ENCODE results near the gene COL27A1. TPM values are rescaled to one million over a fixed set of nuclear protein-coding genes. Genes with fewer than 3 reads are reported as not detected.

The COL27A1 gene
- total RNA-seq, 2 experiments from 2014 or later: 1.7 to 1.9 TPM

GRCh38 chr9:114271556-114272510, 116.5 kb downstream of the COL27A1 start:
- Mint-ChIP-seq H3K4me1 (no peaks in the 10 kb centered on the region), H3K9me3 (no peaks in the 10 kb centered on the region), H3K36me3 (no peaks in the 10 kb centered on the region), H3K27ac (no peak overlapping the region), H3K27me3 (no peaks in the 10 kb centered on the region), H3K4me3 (no peak overlapping the region)
- POLR2A ChIA-PET: no interaction called here
- no peak for ATAC-seq (ENCODE audit: low read depth)
- no peak for DNase-seq

- no peaks in the 10 kb centered on the region for H3K27me3 Mint-ChIP-seq
- DNase-seq (no peak), ATAC-seq (ENCODE audit: low read depth) (no peak)
- POLR2A ChIA-PET: no interaction called here
- no peaks in the 10 kb centered on the region for H3K4me1 Mint-ChIP-seq
- no peak overlapping the region for H3K4me3 Mint-ChIP-seq
- H3K36me3 Mint-ChIP-seq: no peaks in the 10 kb centered on the region
- no peaks in the 10 kb centered on the region for H3K9me3 Mint-ChIP-seq
- no peak overlapping the region for H3K27ac Mint-ChIP-seq
Measured at GRCh38 chr9:114272739-114273431, 117.5 kb downstream of the COL27A1 start.

- Mint-ChIP-seq H3K4me1 (no peaks in the 10 kb centered on the region), H3K36me3 (no peaks in the 10 kb centered on the region), H3K4me3 (no peak overlapping the region), H3K27me3 (peaks cover 2% of the 10 kb centered on the region), H3K9me3 (peaks cover 2% of the 10 kb centered on the region), H3K27ac (no peak overlapping the region)
- DNase-seq (no peak), ATAC-seq (ENCODE audit: low read depth) (no peak)
- POLR2A ChIA-PET: no interaction called here
Measured at GRCh38 chr9:114273461-114273881, 118.1 kb downstream of the COL27A1 start.

- POLR2A ChIA-PET: no interaction called here
- Mint-ChIP-seq H3K27me3 (peaks cover 2% of the 10 kb centered on the region), H3K4me3 (no peak overlapping the region), H3K4me1 (no peaks in the 10 kb centered on the region), H3K36me3 (no peaks in the 10 kb centered on the region), H3K27ac (no peak overlapping the region), H3K9me3 (peaks cover 2% of the 10 kb centered on the region)
- ATAC-seq (ENCODE audit: low read depth) (no peak), DNase-seq (no peak)
Measured at GRCh38 chr9:114274217-114274616, 118.9 kb downstream of the COL27A1 start.

- H3K4me1 Mint-ChIP-seq: no peaks in the 10 kb centered on the region
- H3K27me3 Mint-ChIP-seq: peaks cover 2% of the 10 kb centered on the region
- POLR2A ChIA-PET: no interaction called here
- no peak overlapping the region for H3K27ac Mint-ChIP-seq
- no peak for ATAC-seq (ENCODE audit: low read depth)
- peak; percentile 15 for DNase-seq
- H3K9me3 Mint-ChIP-seq: peaks cover 2% of the 10 kb centered on the region
- H3K4me3 Mint-ChIP-seq: no peak overlapping the region
- H3K36me3 Mint-ChIP-seq: no peaks in the 10 kb centered on the region
Measured at GRCh38 chr9:114275246-114276004, 120.1 kb downstream of the COL27A1 start.

DNA sequence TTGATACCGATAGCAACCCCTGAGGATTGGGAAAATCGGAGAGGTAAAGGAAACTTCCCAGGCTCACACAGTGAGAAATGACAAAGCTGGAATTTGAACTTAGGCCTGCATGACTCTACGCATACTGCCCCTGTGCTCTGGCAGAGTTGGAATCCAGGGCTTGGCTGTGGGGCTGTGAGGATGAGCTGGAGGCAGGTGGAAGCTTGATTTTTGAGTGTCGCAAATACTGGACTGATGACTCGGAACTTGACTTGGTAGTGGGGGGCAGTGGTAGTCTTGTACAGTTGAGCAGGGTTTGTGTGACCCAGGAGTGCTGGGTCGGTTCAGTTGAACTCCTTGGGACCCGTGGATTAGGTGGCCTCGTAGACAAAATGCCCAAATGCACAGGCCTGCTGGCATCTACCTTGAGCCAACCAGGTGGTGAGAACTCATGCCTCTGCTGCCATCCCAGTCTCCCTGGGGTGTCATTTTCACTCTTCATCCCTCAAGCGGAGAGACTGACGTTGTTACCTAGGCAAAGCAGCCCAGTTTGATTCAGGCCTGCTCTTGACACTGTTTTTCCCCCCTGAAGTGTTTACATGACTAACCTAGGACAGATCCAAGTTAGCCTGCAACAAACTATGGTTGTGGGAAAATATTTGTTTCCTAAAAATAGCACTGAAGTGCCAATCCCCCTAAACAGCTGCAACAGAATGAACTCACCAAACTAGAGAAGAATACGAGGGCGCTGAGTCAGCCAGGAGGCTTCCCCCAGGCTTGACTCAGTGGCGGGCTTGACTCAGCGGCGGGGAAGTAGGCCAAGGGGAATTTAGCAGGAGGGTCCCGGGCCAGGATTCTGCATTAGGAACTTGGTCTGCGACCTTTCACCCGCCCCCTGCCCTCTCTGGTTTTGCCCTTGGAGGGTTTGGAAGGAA, 121.8 kb downstream of the COL27A1 start:
- Mint-ChIP-seq H3K4me1 (no peaks in the 10 kb centered on the region), H3K36me3 (no peaks in the 10 kb centered on the region), H3K27ac (no peak overlapping the region), H3K9me3 (peaks cover 2% of the 10 kb centered on the region), H3K4me3 (no peak overlapping the region), H3K27me3 (peaks cover 2% of the 10 kb centered on the region)
- POLR2A ChIA-PET: no interaction called here
- ATAC-seq (ENCODE audit: low read depth) (no peak), DNase-seq (peak; percentile 4)

DNA sequence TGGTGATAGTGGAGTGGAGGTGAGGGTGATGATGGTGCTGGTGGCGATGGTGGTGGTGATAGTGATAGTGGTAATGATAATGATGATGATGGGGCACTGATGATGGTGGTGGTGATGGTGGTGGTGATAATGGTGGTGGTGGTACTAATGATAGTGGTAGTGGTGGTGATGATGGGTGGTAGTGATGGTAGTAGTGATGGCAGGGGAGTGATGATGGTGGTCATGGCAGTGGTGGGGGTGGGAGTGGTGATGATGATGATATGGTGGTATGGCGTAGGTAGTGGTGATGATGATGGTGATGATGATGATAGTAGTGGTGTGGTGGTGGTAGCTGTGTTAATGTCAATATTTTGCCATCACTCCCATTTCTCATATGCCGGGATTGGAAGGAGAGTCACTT, 123.0 kb downstream of the COL27A1 start:
- POLR2A ChIA-PET: no interaction called here
- Mint-ChIP-seq H3K36me3 (no peaks in the 10 kb centered on the region), H3K27me3 (peaks cover 2% of the 10 kb centered on the region), H3K4me1 (peaks cover 2% of the 10 kb centered on the region), H3K9me3 (peaks cover 2% of the 10 kb centered on the region), H3K27ac (peak overlapping the region; percentile 50), H3K4me3 (no peak overlapping the region)
- DNase-seq (no peak), ATAC-seq (ENCODE audit: low read depth) (no peak)

DNA sequence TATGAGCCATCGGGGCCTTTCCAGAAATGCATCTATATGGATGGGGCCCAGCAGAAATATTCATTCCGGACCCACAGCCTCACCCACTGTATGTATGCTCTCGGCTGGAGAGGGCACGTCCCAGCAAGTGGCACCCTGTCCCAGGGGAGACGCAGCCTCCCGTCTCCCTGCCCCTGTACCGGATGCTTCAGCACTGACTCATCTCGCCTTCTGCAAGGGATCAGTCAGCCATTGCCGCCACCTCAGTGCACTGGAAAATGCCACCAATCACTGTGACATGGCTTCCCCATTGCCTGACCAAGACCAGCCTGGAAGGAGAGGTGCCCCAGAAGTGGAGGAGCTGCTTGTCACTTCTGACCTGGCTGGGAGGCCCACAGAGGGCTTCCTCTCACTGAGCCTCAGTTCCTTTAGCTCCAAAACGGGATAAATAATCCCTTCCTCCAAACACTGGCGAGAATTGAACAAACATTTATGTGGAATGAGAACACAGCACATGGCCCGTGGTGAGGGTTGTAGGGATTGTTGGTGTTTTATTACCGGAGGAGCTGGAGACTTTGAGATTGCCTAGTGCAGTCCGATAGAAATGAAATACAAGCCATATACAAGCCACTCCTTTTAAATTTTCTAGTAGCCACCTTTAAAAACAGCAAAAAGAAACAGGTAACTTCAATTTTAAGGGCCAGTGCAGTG, 123.7 kb downstream of the COL27A1 start:
- Mint-ChIP-seq H3K27me3 (peaks cover 2% of the 10 kb centered on the region), H3K4me3 (no peak overlapping the region), H3K4me1 (peaks cover 2% of the 10 kb centered on the region), H3K36me3 (no peaks in the 10 kb centered on the region), H3K9me3 (peaks cover 2% of the 10 kb centered on the region), H3K27ac (no peak overlapping the region)
- ATAC-seq (ENCODE audit: low read depth) (no peak), DNase-seq (no peak)
- POLR2A ChIA-PET: no interaction called here

DNA sequence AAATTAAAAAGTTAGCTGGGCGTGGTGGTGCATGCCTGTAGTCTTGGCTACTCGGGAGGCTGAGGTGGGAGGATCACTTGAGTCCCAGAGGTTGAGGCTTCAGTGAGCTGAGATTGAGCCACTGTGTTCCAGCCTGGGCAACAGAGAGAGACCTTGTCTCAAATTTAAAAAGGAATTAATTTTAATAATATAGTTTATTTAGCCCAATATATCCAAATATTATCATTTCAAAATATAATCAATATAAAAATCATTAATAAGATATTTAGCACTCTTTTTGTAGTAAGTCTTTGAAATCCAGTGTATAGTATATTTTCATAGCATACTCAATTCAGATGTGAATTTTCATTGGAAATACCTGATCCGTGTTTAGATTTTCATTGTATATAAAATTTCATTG, 124.4 kb downstream of the COL27A1 start:
- Mint-ChIP-seq H3K36me3 (no peaks in the 10 kb centered on the region), H3K27me3 (peaks cover 2% of the 10 kb centered on the region), H3K27ac (no peak overlapping the region), H3K9me3 (peaks cover 2% of the 10 kb centered on the region), H3K4me3 (no peak overlapping the region), H3K4me1 (peaks cover 2% of the 10 kb centered on the region)
- POLR2A ChIA-PET: no interaction called here
- no peak for ATAC-seq (ENCODE audit: low read depth)
- no peak for DNase-seq

GRCh38 chr9:114280636-114281472, 125.5 kb downstream of the COL27A1 start:
- ATAC-seq (ENCODE audit: low read depth): no peak
- H3K4me3 Mint-ChIP-seq: no peak overlapping the region
- peaks cover 2% of the 10 kb centered on the region for H3K4me1 Mint-ChIP-seq
- peaks cover 2% of the 10 kb centered on the region for H3K27me3 Mint-ChIP-seq
- no peaks in the 10 kb centered on the region for H3K36me3 Mint-ChIP-seq
- no peak for DNase-seq
- peaks cover 2% of the 10 kb centered on the region for H3K9me3 Mint-ChIP-seq
- POLR2A ChIA-PET: no interaction called here
- H3K27ac Mint-ChIP-seq: no peak overlapping the region

- Mint-ChIP-seq H3K27ac (no peak overlapping the region), H3K4me3 (no peak overlapping the region), H3K9me3 (peaks cover 2% of the 10 kb centered on the region), H3K27me3 (peaks cover 2% of the 10 kb centered on the region), H3K36me3 (no peaks in the 10 kb centered on the region), H3K4me1 (peaks cover 2% of the 10 kb centered on the region)
- POLR2A ChIA-PET: no interaction called here
- ATAC-seq (ENCODE audit: low read depth) (no peak), DNase-seq (no peak)
Measured at GRCh38 chr9:114281473-114282103, 126.3 kb downstream of the COL27A1 start.
